Cardiac muscle cell (in vitro differentiated cells and primary cell): Measurements from ENCODE around the gene PRKCI. TPM values are rescaled to one million over a fixed set of nuclear protein-coding genes. Genes with fewer than 3 reads are reported as not detected.

Experiments
- DNase-seq, 2 donors: peaks; one replicate each; pipeline versions ENCODE4 v3.0.0 to v3.0.0-alpha.2; 2010 to 2017; ENCODE audit warnings: low read depth in 1 of 2, low spot score in 1 of 2
- H3K27ac ChIP-seq: fragments of 200-600 bp; sonication (generic); 2 replicates; pipeline ENCODE4 v1.5.1; 2016
- H3K27me3 ChIP-seq: fragments of 200-600 bp; sonication (generic); 2 replicates; pipeline ENCODE4 v1.6.0; 2016; ENCODE audit warnings: control low read depth
- H3K36me3 ChIP-seq: fragments of 200-600 bp; sonication (generic); 2 replicates; pipeline ENCODE4 v1.5.1; 2016; ENCODE audit warnings: control low read depth
- H3K4me1 ChIP-seq: fragments of 200-600 bp; sonication (generic); 2 replicates; pipeline ENCODE4 v1.8.1; 2017; ENCODE audit warnings: low read depth, mild to moderate bottlenecking, mixed run types
- H3K4me3 ChIP-seq: fragments of 200-600 bp; sonication (generic); 2 replicates; pipeline ENCODE4 v1.5.1; 2016; ENCODE audit warnings: mild to moderate bottlenecking
- H3K9me3 ChIP-seq: fragments of 200-600 bp; sonication (generic); 2 replicates; pipeline ENCODE4 v1.5.1; 2017; ENCODE audit warnings: low read depth, mild to moderate bottlenecking, control low read depth
- CTCF ChIP-seq: IDR thresholded peaks from 2 replicates; pipeline ENCODE4 v1.5.1; 2012; ENCODE audit warnings: low read depth, mild to moderate bottlenecking, low read length
- polyA plus RNA-seq: library from polyadenylated mRNA; unstranded; fragments of >200 nt; fragmentation: Nextera tagmentation; extraction: Ambion mirVana; gene quantifications from 2 replicates; pipeline ENCODE4 v1.2.1, GENCODE V29; 2016
- total RNA-seq: library from RNA; depleted of rRNA; stranded (reverse); fragments of >200 nt; gene quantifications from 2 replicates; pipeline ENCODE4 v1.2.3, GENCODE V29; 2016

The PRKCI gene
- total and polyA plus RNA-seq, 2 experiments from 2014 or later, result 25.2 to 35.1 TPM

- Histone ChIP-seq H3K27ac (no peak overlapping the region), H3K4me1 (no peaks in the 10 kb centered on the region), H3K27me3 (no peaks in the 10 kb centered on the region), H3K36me3 (peaks cover 10% of the 10 kb centered on the region), H3K9me3 (no peaks in the 10 kb centered on the region), H3K4me3 (no peak overlapping the region)
- DNase-seq, result no peak
- TF ChIP-seq CTCF, result no peak
These were observed 55.8 kb downstream of the PRKCI start for GRCh38 chr3:170277833-170278580.

DNA sequence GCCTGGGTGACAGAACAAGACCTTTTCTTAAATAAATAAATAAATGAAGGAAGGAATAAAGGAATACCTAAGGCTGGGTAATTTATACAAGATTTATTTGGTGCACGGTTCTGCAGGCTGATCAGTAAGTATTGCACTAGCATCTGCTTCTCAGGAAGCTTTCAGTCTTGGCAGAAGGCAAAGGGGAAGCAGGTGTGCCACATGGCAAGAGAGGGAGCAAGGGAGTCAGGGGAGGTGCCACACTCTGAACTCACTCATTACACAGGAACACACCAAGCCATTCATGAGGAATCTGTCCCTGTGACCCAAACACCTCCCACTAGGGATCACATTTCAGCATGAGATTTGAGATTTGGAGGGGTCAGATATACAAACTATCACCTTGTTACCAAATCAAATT lies 56.4 kb downstream of the PRKCI start:
- Histone ChIP-seq H3K27ac (no peak overlapping the region), H3K4me1 (peaks cover 3% of the 10 kb centered on the region), H3K9me3 (no peaks in the 10 kb centered on the region), H3K27me3 (no peaks in the 10 kb centered on the region), H3K36me3 (peaks cover 6% of the 10 kb centered on the region), H3K4me3 (no peak overlapping the region)
- TF ChIP-seq CTCF, result no peak
- no peak for DNase-seq

DNA sequence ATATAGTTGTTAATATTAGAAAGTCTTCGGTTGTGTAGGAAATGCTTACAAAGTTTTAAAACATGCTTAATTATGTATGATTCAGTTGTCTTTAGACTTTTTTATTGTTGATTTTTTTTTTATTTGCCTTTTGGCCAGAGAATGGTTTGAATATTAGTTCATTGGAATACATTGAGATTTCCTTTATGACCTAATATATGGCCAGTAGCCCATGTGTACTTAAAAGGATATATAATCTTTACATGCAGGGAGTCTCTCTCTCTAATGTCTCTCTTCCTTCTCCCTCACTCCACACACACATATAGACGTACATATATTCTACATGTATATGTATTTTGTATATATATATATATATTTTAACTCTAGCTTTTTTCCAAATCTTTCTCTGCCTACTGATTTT lies 68.0 kb downstream of the PRKCI start:
- H3K27me3 ChIP-seq, result no peaks in the 10 kb centered on the region
- H3K27ac ChIP-seq, result no peak overlapping the region
- no peaks in the 10 kb centered on the region for H3K9me3 ChIP-seq
- H3K36me3 ChIP-seq, result peaks cover 20% of the 10 kb centered on the region
- H3K4me3 ChIP-seq, result no peak overlapping the region
- no peak for TF ChIP-seq CTCF
- H3K4me1 ChIP-seq, result no peaks in the 10 kb centered on the region
- no peak for DNase-seq

GRCh38 chr3:170295586-170295985 lies 73.4 kb downstream of the PRKCI start:
- Histone ChIP-seq H3K27me3 (no peaks in the 10 kb centered on the region), H3K9me3 (no peaks in the 10 kb centered on the region), H3K27ac (no peak overlapping the region), H3K4me3 (no peak overlapping the region), H3K36me3 (peaks cover 8% of the 10 kb centered on the region), H3K4me1 (no peaks in the 10 kb centered on the region)
- TF ChIP-seq CTCF, result no peak
- no peak for DNase-seq

DNA sequence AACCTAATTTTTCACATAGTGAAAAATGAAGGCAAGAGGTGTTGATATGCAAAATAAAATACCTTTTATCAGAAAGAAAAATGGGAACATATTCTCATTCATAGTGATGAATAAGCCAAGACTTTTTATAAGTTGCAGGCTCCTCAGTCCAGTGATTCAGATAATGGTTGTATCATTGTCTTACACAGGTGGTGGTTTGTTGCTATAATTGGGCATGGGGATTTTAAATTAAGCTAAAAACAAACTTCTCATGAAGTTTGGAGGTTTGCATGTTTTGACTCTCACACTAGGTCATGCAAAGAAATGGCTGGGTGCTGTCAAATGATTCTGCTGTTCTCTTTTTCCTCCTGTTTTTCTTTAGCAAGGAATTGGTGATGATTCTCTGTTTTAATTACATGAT lies 74.5 kb downstream of the PRKCI start:
- Histone ChIP-seq H3K27me3 (no peaks in the 10 kb centered on the region), H3K4me3 (no peak overlapping the region), H3K4me1 (no peaks in the 10 kb centered on the region), H3K9me3 (no peaks in the 10 kb centered on the region), H3K27ac (no peak overlapping the region), H3K36me3 (peaks cover 8% of the 10 kb centered on the region)
- no peak for TF ChIP-seq CTCF
- DNase-seq, result no peak
